Measurements from ENCODE around the gene C5AR1.
A peak's percentile ranks its signal among the peaks of the same experiment; 100 is the strongest.

Gene C5AR1

DNA sequence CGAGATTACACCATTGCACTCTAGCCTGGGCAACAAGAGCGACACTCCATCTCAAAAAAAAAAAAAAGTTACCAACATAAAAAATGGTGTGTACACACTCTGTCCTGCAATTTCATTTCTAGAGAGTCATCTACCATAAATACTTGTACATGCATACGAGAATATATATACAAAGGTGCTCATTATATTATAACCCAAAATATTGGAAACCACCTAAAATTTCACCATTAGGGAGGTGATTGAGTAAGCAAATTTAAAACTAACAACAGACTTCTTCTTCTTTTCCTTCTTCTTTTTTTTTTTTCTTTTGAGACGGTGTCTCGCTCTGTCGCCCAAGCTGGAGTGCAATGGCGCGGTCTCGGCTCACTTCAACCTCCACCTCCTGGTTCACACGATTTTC is 7.4 kb upstream of the C5AR1 start:
- no peak for DNase-seq (ENCODE audit: low read depth)
- no peak overlapping the region for H3K4me3 ChIP-seq (ENCODE audit: low read length)

DNA sequence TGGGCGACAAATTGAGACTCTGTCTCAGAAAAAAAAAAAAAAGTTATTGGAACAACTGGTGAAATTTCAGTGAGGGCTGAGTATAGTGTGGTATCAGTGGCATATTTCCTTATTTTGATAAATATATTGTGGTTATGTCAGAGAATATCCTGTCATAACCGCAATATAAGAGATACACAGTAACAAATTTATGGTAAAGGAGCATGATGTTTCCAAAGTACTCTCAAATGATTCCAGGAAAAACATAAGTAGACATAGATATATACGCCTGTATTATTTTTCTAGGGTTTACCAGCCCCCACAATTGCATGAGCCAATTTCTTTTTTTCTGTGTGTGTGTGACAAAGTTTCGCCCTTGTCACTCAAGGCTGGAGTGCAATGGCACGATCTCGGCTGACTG is 5.7 kb upstream of the C5AR1 start:
- no peak for TF ChIP-seq CTCF (conservative IDR thresholded peaks at IDR 0.05; ENCODE audit: low read depth, low read length)
- H3K4me3 ChIP-seq (ENCODE audit: low read length) = no peak overlapping the region
- no peak for DNase-seq (ENCODE audit: low read depth)

More for the DNA sequence above, 7.4 kb upstream of the C5AR1 start:
- TF ChIP-seq CTCF (conservative IDR thresholded peaks at IDR 0.05; ENCODE audit: low read depth, low read length) = no peak

DNA sequence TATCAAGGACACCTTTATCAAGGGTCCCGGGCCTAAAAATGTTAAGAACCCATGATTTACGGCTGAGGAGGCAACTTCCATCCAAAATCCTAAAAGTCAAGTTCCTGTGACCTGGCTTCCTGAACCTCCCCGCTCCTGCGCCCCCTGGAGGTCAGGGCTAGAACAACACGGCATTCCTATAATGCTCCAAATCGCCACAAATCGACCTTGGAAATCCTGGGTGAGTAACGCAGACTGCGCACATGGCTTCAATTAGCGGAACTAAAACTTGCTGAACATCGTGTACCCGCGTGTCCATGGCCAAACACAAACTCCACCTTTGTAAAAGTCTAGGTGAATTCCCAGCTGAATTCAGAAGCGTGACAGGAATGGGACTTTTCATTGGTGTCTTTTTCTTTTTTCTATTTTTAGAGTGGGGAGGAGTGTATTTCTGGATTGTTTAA is 4.3 kb upstream of the C5AR1 start:
- TF ChIP-seq CTCF (conservative IDR thresholded peaks at IDR 0.05; ENCODE audit: low read depth, low read length) = peak; percentile 99
- no peak overlapping the region for H3K4me3 ChIP-seq (ENCODE audit: low read length)
- DNase-seq (ENCODE audit: low read depth) = no peak

- no peak for TF ChIP-seq CTCF (conservative IDR thresholded peaks at IDR 0.05; ENCODE audit: low read depth, low read length)
- DNase-seq (ENCODE audit: low read depth) = no peak
- no peak overlapping the region for H3K4me3 ChIP-seq (ENCODE audit: low read length)
Observed at GRCh38 chr19:47306303-47306702, 3.4 kb upstream of the C5AR1 start.

GRCh38 chr19:47309038-47309437 is 623 bp upstream of the C5AR1 start:
- DNase-seq (ENCODE audit: low read depth) = no peak
- TF ChIP-seq CTCF (conservative IDR thresholded peaks at IDR 0.05; ENCODE audit: low read depth, low read length) = no peak
- H3K4me3 ChIP-seq (ENCODE audit: low read length) = no peak overlapping the region

DNA sequence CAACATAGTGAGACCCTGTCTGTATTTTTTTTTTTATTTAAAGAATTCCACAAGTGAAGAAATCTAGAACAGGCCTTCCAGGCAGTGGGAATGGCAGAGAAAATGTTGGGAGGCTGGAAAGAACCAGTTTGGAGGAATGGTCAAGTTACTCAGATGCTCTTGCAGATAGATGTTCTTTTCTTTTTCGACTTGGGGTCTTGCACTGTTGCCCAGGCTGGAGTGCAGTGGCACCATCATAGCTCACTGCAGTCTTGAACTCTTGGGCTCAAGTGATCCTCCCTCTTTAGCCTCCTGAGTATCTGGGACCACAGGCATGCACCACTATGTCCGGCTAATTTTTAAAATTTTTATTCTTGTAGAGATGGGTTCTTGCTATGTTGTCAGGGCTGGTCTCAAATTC is 662 bp downstream of the C5AR1 start:
- TF ChIP-seq CTCF (conservative IDR thresholded peaks at IDR 0.05; ENCODE audit: low read depth, low read length) = no peak
- no peak for DNase-seq (ENCODE audit: low read depth)
- no peak overlapping the region for H3K4me3 ChIP-seq (ENCODE audit: low read length)

DNA sequence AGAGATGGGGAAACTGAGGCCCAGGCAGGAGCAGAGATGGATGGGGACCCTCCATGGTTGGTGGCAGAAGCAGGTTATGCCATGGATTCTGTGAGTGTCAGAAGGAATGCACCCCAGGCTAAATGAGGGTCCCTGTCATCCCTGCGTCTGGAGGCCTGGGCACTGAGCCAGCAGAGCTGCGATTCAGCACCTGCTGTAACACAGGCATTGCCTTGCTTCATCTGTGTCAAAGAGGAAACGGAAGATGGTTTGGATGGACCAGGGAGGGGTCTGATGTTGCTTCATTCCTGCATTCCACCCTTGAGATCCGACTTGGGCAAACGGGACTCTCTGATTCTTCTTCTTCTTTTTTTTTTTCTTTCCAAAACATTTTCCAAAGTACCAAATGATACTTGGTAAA is 1.2 kb downstream of the C5AR1 start:
- no peak overlapping the region for H3K4me3 ChIP-seq (ENCODE audit: low read length)
- TF ChIP-seq CTCF (conservative IDR thresholded peaks at IDR 0.05; ENCODE audit: low read depth, low read length) = no peak
- DNase-seq (ENCODE audit: low read depth) = no peak
